Umbilical cord (tissue), 2 donors: ENCODE data around the gene NECAB2. TPM values are rescaled to one million over a fixed set of nuclear protein-coding genes. Genes with fewer than 3 reads are reported as not detected.

Experiments
- DNase-seq: peaks from one replicate; pipeline ENCODE4 v3.0.0-alpha.2; 2015; ENCODE audit warnings: low spot score
- total RNA-seq: library from RNA; depleted of rRNA; stranded (reverse); fragments of >200 nt; gene quantifications from one replicate; pipeline ENCODE4 v1.2.3, GENCODE V29; 2014; ENCODE audit warnings: low replicate concordance; ENCODE audit not compliant: insufficient read depth

The NECAB2 gene
- total RNA-seq, 1 donor from 2014 or later = 6.5 TPM

DNA sequence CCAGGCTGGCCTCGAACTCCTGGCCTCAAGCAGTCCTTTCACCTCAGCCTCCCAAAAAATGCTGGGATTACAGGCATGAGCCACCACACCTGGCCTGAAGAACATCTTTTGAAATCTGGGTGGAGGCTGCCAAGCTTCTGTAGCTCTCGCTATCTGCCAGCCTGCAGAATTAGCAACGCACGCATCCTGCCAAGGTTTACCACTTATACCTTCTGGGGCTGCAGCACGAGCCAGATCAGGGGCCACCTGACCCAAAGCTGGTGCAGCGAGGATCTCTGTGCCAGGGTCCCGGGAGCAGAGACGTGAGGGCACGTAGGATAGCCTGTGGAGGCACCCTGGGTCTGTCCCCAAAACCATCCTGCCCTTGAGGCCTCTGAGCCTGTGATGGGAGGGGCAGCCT lies 52.3 kb downstream of the NECAB2 start:
- no peak for DNase-seq

DNA sequence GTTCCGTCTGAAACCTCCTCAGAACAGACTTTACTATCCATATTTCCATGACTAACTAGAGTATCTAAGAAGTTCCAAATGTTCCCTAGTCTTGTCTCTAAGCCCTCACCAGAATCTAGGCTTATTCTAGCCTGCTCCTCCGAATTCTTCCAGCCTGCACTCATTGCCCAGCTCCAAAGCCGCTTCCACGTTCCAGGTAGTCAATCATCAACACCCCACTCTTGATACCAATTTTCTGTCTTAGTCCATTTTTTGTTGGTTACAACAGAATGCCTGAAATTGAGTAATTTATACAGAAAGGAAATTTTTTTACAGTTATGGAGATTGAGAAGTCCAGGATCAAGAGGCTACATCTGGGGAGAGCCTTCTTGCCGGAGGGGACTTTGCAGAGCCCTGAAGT lies 53.4 kb downstream of the NECAB2 start:
- no peak for DNase-seq

DNA sequence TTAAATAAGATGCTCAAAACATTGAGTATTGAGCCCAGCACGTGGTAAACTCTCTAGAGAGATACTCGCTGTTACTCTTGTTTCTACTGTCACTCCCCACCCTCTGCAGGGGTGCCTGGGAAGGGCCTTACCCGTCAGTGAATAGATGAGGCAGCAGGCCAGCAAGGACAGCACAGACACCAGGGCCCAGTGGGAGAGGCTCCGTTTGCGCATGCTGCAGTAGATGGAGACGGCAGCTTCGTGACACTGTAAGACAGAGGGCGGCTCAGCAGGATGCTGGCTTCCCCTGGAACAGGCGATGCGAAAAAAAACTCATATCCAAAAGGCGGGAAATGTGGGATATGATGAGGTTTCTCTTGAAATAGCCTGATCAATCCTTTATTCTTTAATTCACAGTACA lies 54.6 kb downstream of the NECAB2 start:
- no peak for DNase-seq

DNA sequence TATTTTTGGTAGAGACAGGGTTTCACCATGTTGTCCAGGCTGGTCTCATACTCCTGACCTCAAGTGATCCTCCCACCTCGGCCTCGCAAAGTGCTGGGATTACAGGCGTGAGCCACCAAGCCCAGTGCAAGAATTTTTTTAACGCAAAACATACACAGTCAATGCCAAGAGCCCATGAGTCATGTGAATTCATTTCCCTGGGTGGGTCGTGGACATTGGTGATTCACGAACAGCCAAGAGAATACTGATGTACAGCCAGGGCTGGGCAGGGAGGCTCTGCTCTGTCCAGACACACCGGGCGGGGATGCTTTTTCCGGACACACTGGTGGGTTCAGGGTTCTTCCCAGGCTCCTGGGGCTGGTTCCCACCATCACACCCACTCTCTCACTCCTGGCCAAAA lies 56.8 kb downstream of the NECAB2 start:
- peak; percentile 57 for DNase-seq

DNA sequence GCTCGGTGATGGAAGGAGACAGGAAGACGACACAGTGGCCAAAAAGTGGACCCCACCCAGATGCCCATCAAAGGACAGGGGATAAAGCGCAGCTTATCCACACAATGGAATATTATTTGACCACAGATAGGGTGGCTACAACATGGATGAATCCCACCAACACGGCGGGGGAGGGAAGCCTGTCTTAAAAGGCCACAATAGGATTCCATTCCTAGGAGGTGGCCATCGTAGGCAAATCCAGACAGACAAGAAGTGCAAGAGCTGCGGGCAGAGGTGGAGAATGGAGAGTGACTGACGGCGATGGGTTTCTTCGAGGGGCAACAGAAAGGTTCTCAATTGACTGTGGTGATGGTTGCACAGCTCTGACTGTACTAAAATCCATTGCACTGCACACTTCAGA lies 58.6 kb downstream of the NECAB2 start:
- DNase-seq = no peak

DNA sequence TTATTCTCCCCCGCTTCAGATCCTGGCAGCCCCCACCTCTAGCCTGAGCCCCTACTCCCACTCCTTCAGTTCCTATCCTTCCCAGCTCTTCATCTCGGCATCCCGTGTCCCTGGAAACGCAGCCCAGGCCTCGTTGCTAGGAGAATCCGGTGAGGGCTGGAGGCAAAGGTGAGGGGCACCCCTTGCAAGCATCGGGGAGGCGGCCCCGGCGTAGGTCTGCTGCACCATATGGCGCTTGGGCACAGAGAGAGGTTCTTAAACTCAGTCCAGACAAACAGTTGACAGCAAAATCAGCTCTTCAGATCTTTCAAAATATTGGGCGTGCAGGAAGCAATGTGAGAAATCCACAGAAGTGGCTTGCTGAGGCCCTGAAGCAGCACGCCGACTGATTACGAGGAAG lies 59.6 kb downstream of the NECAB2 start:
- no peak for DNase-seq

DNA sequence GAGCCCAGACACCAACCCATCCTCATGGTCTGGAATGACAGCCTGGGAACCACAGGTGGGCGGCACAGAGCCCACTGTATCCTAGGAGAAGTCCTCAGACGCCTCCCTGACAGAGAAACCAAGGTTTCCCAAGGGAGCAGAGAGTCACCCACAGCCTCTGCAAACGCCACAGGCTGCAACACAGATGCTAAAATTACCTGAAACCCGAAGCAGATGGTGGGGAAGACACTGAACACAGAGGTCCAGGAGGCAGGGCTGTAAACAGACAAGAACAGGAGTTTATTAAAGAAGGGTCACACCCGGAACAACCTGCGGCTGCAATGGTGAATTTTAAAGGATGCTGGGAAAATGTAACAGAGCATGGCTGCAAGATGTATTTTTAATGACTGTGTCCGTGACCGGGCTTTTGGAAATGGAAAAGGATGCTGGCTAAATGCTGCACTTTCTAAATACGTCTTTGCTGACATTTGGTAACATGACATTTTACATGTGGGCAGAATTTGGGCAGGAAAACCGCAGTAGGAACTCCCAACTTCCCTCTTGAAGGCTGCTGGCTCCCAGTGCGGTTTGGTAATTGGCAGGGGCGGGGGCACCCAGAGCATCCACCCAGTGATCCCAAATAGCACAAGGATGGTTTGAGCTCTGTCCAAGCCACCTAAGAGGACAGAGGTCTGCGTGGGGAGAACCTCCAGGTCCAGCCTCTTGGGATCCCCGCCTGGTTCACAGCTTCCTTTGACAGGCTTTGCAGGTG lies 61.4 kb downstream of the NECAB2 start:
- DNase-seq = peak; percentile 10

DNA sequence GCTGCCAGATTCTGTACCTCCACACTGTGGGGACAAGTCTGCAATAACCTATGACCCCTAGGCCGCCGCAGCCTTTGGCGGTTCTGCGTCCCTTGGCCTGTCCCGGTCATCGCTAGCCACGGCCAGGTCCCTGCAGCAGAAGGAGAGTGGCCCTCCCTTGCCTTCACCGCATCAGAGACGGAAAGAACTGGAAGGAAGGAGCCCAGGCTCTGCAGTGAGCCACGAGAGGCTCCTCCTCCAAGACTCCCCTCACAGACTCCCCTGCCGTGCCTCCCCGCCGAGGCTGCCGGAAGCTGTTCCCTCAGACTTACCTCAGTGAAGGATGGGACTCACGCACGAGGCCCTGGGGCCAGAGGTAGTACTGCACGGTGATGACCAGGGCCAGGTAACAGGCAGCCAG lies 63.5 kb downstream of the NECAB2 start:
- DNase-seq = no peak

DNA sequence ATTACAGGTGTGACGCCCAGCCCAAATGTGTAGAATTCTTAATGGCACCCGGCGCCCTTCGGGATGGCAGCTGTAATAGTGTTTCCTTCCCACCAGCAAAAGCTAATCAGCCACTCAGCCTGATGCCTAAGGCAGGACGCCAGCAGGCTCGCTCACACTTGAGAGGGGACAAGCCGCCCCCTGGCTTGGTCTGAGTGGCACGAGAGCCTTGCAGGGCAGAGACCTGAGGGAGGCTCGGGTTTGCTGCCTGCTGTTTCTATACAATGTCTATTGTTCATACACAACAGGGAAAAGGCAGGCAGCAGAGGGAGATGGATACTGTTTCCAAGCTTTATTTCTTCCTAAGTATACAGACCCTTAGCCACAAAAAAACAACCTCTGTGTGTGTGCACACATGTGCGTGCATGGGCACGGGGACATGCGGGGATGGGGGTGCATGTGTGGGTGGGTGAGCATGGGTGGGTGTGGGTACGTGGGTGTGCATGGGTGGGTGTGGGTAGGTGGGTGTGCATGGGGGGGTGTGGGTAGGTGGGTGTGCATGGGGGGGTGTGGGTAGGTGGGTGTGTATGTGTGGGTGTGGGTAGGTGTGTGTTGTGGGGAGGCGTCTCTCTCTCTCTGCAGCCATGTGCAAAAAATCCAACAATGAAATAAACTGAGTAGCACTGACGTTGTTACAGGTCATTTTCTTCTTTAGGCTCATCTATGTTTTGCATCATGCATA lies 64.6 kb downstream of the NECAB2 start:
- no peak for DNase-seq

DNA sequence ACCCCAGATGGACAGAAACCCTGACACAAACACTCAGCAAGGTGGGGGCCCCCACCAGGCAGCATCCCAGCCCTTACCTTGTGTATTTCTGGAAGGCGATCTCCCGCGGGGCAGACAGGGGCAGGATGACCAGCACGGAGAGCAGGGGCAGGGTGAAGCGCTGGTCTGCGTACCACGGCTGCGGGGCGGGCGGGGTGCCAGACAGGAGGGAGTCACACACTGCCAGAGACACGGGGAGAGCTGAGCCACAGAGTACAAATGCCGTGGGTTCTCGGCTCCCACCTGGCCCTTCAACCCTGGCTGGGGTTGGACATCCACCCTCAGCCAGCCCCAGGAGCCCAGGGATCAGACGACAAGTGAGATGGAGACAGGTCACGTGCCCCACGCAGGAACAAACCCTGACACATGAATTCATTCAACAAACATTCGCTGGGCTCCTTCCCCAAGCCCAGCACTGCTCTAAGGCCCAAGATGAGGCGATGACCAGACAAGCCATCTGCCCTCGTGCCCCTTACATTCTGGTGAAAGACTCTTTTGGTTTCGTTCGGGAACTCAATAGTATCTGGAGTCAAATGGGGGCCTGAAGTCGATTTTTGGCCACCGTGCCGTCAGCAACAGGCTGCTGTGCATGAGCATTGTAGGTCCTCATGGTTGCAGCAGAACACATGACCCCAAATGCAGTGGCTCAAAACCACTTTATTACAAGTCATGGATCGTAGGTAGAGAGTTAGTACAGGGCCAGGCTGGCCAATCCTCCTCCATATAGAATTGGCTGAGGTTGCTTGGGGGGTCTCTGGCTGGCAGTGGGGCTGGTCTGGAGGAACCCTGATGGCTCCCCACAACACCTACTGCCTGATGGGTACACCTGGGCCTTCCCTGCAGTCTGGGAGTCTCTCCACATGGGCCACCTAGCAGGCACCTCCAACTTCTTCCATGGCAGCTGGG lies 65.5 kb downstream of the NECAB2 start:
- DNase-seq = no peak

DNA sequence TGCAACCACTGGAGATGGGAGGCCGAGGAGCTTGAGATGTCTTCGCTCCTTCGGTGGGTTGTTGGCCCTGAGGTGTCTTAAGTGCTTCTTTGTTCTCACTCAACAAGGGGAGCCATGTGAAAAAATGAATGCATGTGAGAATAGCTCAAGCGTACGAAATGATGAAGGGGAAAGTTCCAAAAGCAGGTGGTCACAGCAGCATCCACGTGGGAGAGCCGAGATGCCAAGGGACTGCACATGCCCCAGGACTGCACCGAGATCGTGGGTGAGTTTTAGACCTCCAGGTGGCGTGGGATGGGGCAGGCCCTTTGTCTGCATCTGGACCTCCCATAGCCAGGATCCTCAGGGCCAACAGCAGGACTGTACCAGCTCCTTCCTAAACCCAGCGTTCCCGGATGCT lies 66.5 kb downstream of the NECAB2 start:
- no peak for DNase-seq

DNA sequence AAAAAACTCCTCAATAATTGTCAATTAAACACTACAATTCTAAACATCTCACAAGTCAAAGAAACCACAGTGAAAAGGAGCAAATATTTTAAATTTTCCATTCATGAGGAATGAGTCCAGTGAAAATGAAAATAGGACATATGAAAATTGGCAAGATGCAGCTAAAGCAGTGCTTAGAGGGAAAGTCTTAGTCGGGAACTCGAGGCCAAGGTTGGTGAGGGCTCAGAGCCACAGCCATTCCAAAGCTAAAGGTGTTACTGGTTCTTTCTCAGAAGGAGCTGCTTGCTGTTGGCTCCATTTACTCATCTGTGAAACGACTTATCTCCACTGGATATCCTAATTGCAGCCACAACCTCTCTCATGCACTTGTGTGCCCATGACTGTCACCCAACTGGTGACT lies 68.1 kb downstream of the NECAB2 start:
- DNase-seq = no peak

DNA sequence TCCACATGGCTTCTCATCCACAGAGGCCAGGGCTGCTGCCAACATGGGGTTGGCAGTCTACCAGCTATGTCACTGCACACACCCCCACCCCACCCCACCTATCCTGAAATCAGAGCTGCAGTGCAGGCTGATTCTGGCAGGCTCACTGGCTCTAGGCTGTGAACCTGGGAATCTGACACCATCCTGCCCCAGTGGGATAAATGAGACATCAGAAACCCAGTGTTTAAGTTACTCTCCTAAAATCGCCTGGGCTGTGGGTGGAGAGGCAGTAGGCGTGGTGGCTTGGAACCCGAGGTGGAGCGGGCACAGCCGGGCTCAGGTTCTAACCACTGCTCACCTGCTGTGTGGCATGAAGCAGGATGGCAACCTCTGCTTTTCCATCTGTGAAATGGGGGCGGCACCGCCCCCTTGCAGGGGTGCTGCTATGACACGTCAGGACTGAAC lies 69.0 kb downstream of the NECAB2 start:
- no peak for DNase-seq

DNA sequence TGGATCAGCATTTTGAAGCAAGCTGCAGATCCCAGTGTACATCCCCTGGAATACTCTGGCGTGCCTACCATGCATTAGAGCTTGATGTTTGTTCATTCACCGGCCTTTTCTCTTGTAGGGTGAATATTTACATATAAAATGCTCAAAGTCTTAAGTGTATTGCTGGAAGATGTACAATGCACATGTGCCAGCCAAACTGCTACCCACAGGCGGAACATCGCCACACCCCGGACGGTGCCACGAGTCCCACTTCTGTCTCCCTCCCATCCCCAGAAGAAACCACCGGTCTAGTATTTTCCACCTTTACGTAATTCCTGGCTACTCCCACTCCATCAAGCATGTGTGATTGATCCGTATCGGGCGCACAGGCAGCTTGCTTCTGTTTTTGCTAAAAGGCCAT lies 70.4 kb downstream of the NECAB2 start:
- no peak for DNase-seq

DNA sequence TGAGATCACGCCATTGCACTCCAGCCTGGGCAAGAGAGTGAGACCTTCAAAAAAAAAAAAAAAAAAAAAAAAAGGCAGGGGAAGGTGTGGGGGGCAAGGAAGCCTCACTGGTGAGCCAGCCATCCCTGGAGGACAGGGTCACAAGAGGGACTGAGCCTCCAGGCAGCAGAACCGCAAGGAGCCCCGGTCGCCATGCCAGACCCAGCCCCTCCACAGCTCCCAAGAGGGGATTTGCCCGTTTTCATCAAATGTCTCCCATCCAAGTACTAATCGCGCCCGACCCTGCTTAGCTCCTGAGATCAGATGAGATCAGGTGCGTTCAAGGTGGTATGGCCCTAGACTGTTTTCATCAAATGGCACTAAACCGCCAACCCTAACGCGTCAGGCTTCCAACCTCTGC lies 71.7 kb downstream of the NECAB2 start:
- no peak for DNase-seq

DNA sequence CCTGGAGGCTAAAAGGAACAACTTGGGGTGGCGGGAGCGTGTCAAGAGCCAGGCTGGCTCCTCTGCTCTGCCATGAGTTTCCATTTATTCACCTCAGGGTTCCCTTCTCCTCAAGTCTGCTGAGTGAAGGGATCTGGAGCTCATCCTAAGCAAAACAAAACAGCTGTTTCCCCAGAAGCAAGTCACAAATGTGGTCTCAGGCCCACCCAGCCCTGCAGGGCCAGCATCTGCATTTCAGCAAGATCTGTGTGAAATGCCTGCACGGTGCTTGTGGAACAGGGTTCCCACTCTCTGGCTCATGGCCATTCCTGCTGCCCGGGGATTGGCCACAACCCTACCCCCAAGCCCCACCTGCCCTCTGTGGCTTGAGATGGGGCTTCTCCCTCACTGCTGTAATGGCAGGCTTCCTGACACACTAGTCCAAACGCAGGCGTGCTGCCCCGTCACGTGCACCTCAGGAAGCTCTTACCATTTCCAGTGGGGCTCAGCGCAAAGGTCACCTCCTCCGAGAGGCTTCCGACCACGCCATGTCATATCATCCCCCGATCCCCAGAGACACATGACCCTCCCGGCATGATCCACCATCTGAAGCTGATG lies 72.3 kb downstream of the NECAB2 start:
- no peak for DNase-seq

DNA sequence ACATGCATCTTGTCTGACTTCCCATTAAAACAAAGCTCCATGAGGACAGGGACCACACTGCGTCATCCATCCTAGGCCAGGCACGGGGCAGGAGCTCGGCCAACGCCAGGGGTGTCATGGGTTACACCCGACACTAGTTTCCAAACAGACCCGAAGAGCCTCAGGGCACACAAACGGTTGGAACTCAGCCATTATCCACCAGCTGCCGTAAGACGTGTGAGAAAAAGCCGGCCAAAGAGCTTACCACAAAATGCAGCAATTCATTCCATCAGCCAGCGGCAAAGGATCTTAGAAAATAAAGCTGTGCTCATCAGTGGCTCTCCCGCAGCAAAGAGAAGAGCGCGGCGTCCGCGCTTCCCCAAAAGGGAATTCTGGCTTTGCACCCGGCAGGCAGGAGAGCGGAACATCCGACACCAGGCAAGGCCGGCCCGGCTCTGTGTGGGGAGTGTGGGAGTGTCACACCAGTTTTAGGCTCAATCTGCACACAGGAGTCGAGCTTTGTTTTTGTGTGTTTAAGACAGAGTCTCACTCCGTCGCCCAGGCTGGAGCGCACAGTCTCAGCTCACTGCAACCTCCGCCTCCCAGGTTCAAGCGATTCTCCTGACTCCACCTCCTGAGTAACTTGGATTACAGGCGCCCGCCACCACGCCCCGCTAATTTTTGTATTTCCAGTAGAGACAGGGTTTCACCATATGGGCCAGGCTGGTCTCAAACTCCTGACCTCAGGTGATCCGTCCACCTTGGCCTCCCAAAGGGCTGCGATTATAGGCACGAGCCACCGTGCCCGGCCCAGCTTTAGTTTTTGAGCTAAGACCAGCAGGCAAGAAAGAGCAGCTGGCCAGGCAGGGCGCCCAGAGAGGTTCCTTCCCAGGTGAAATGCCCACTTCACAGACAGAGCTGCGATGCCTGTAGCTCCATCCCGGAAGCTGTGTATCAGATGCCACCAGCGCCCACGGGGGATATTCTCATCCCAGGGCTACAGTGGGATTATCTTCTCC lies 73.1 kb downstream of the NECAB2 start:
- no peak for DNase-seq

DNA sequence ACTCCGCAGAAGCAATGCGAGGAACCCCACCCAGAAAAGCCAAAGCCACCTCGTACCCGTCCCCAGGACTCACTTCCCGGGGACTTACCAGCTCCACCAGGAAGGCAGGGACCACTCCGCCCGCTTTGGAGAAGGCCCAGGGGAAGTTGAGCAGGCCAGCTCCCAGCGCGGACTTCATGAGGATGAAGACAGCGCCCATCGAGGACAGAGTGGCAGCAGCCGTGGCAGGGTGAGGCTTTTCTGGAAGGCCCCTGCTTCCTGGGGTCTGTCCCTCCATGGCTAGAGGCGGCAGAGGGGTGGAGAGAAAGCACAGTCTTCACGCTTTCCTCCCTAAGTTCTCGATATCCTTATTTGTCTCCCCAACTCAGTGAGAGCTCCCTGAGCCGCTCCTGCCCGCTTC lies 73.8 kb downstream of the NECAB2 start:
- DNase-seq = no peak

DNA sequence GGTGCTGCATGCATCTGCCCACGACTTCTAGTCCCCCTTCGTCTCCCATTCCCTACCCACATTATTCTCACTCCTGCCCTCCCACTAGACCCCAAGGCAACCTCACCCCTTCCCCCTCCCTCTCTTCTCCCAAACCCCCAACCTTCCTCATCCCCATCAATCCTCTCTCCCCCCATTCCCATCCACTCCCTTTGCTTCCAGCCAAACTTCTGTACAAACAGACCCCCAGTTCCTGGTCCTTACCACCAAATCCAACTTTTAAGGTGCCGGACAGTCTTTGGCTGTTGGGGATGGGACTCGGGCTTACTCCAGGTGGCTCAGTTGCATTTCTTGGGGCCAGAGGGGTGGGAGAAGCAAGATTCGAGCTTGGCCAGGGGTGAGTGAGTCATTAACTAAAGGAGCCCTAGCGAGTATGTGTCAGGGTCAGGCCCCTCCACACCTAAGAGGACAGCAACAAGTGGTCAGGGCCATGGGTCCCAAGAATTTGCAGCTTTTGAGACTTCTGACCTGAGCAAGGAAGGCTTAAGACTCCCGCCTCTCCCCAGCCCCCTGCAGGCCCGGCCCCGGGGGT lies 74.3 kb downstream of the NECAB2 start, which contains the start of gene SLC38A8:
TSS of gene SLC38A8 (minus strand) at position 488 of the 571 bp plus-strand sequence. CDS start 638 bp downstream, outside the sequence.
- DNase-seq = no peak

DNA sequence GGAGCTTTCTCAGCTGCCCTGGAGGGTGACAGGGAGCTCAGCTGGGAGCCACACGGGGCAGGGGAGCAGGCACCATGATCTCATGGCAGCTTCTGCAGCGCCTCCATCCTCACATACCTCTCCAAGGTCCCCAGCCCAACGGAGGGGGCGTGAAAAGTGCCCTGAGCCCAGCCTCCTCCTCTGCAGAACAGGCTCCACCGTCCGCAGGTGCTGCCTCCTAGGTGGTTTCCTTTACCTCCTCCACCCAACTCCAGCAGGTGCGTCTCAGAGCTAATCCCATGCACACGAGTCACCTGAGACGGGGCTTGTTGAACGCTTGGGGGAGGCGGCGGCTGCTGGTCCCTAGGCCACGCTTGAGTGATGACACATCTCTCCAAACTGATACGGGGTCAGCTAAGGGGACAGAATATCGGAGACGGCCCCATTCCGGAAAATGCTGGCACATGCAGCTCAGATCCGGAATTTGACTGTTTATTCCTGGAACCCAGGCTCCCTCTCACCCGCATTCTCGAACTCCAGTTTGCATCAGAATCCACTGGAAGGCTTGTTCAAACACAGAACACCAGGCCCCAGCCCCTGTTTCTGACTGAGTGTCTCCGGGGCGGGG lies 74.9 kb downstream of the NECAB2 start:
- no peak for DNase-seq
